Body of pancreas (tissue), 4 donors: Measurements from ENCODE around the gene ADAD2.

ENCODE experiments used
- POLR2A ChIP-seq, 3 donors: fragments of 450-650 bp; IDR thresholded peaks; one replicate each; pipeline ENCODE4 v1.6.1; 2016; ENCODE audit warnings: antibody characterized with exemption in 3 of 3, mild to moderate bottlenecking in 2 of 3
- TF ChIP-seq, protein P1 (sequence below), 7 experiments: fragments of 450-650 bp in 4 of 7; fragments of 200-600 bp in 3 of 7; sonication (generic) in 3 of 7; IDR thresholded peaks; one replicate each; pipeline ENCODE4 v1.5.1; 2016 to 2019; ENCODE audit warnings: antibody characterized with exemption in 7 of 7

DNA sequence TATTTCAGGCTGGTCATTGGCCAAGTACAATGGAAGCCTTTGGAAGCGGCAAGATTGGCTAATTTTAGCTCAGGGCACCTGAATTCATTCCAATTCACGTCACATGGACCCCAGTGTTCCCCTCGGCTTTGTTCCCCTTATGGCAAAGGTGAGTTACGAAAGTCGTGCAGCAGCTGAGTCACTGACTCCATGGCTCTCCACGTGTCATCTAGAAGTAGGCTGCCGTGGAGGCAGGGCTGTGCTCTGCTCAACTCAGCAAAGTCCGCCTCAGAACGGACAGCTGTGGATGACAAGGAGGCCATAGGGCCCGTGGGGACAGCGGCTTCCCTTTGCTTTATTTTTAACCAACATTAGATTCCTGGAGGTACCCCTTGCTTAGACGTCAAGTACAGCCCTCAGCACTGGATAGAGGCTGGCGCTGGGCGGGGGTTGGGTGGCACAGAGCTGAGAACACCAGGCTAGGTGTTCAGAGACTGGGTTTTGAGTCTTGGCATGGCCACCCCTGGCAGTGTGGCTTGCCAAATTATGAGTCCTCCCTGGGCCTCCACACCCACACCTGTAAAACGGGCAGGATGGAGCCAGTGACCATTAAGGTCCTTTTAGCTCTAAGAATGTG lies 23.6 kb downstream of the ADAD2 start:
- TF ChIP-seq POLR2A (IDR thresholded peaks at IDR 0.05), result no peak
- TF ChIP-seq, protein P1, sequence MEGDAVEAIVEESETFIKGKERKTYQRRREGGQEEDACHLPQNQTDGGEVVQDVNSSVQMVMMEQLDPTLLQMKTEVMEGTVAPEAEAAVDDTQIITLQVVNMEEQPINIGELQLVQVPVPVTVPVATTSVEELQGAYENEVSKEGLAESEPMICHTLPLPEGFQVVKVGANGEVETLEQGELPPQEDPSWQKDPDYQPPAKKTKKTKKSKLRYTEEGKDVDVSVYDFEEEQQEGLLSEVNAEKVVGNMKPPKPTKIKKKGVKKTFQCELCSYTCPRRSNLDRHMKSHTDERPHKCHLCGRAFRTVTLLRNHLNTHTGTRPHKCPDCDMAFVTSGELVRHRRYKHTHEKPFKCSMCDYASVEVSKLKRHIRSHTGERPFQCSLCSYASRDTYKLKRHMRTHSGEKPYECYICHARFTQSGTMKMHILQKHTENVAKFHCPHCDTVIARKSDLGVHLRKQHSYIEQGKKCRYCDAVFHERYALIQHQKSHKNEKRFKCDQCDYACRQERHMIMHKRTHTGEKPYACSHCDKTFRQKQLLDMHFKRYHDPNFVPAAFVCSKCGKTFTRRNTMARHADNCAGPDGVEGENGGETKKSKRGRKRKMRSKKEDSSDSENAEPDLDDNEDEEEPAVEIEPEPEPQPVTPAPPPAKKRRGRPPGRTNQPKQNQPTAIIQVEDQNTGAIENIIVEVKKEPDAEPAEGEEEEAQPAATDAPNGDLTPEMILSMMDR (IDR thresholded peaks at IDR 0.05), result no peak
